ENCODE results near the gene ARIH1.

ARIH1 gene

GRCh38 chr15:72562878-72563277 lies 88.7 kb downstream of the ARIH1 start:
- TF ChIP-seq TOX (CRISPR knock-in tag; IDR thresholded peaks at IDR 0.05; ENCODE audit: borderline replicate concordance) (no peak), ESRRG (CRISPR knock-in tag; IDR thresholded peaks at IDR 0.05) (no peak), CREB5 (CRISPR knock-in tag; IDR thresholded peaks at IDR 0.05; ENCODE audit: low read depth) (no peak), ZNF8 (CRISPR knock-in tag; IDR thresholded peaks at IDR 0.05) (no peak), ZFP3 (CRISPR knock-in tag; IDR thresholded peaks at IDR 0.05) (no peak)

GRCh38 chr15:72564091-72564490 lies 90.0 kb downstream of the ARIH1 start:
- ATAC-seq, result no peak
- TF ChIP-seq POU6F1 (CRISPR knock-in tag; IDR thresholded peaks at IDR 0.05; ENCODE audit: borderline replicate concordance, low read depth) (no peak), ZNF8 (CRISPR knock-in tag; IDR thresholded peaks at IDR 0.05) (no peak), ZNF565 (CRISPR knock-in tag; conservative IDR thresholded peaks at IDR 0.05; ENCODE audit: low read depth) (no peak), RARB (CRISPR knock-in tag; IDR thresholded peaks at IDR 0.05) (no peak), PPARA (CRISPR knock-in tag; IDR thresholded peaks at IDR 0.05; ENCODE audit: borderline replicate concordance) (no peak), BACH2 (CRISPR knock-in tag; IDR thresholded peaks at IDR 0.05; ENCODE audit: borderline replicate concordance) (no peak), TOX (CRISPR knock-in tag; IDR thresholded peaks at IDR 0.05; ENCODE audit: borderline replicate concordance) (no peak)

More at GRCh38 chr15:72562878-72563277, 88.7 kb downstream of the ARIH1 start:
- no peak for ATAC-seq

- TF ChIP-seq CSRNP3 (CRISPR knock-in tag; IDR thresholded peaks at IDR 0.05) (no peak), POU6F1 (CRISPR knock-in tag; IDR thresholded peaks at IDR 0.05; ENCODE audit: borderline replicate concordance, low read depth) (no peak), PATZ1 (CRISPR knock-in tag; IDR thresholded peaks at IDR 0.05; ENCODE audit: borderline replicate concordance) (no peak), PPARA (CRISPR knock-in tag; IDR thresholded peaks at IDR 0.05; ENCODE audit: borderline replicate concordance) (no peak), ZNF565 (CRISPR knock-in tag; conservative IDR thresholded peaks at IDR 0.05; ENCODE audit: low read depth) (no peak)
- ATAC-seq, result no peak
Observed at GRCh38 chr15:72566973-72567372, 92.8 kb downstream of the ARIH1 start.

GRCh38 chr15:72570059-72570458 lies 95.9 kb downstream of the ARIH1 start:
- no peak for ATAC-seq
- no peak for TF ChIP-seq TCF4 (CRISPR knock-in tag; IDR thresholded peaks at IDR 0.05; ENCODE audit: borderline replicate concordance)
- TF ChIP-seq ZC3H10 (CRISPR knock-in tag; IDR thresholded peaks at IDR 0.05), result no peak
- TF ChIP-seq CSRNP3 (CRISPR knock-in tag; IDR thresholded peaks at IDR 0.05), result no peak
- no peak for TF ChIP-seq ZFP3 (CRISPR knock-in tag; IDR thresholded peaks at IDR 0.05)
- TF ChIP-seq OSR1 (CRISPR knock-in tag; IDR thresholded peaks at IDR 0.05), result no peak
- TF ChIP-seq PPARA (CRISPR knock-in tag; IDR thresholded peaks at IDR 0.05; ENCODE audit: borderline replicate concordance), result no peak
- no peak for TF ChIP-seq TSHZ2 (CRISPR knock-in tag; IDR thresholded peaks at IDR 0.05)
- no peak for TF ChIP-seq BACH2 (CRISPR knock-in tag; IDR thresholded peaks at IDR 0.05; ENCODE audit: borderline replicate concordance)
- no peak for TF ChIP-seq CSDC2 (CRISPR knock-in tag; IDR thresholded peaks at IDR 0.05)
- TF ChIP-seq CREB5 (CRISPR knock-in tag; IDR thresholded peaks at IDR 0.05; ENCODE audit: low read depth), result no peak
- no peak for TF ChIP-seq GLIS3 (CRISPR knock-in tag; IDR thresholded peaks at IDR 0.05)
- no peak for TF ChIP-seq ARNTL (CRISPR knock-in tag; IDR thresholded peaks at IDR 0.05; ENCODE audit: borderline replicate concordance, low read depth)
- no peak for TF ChIP-seq RARB (CRISPR knock-in tag; IDR thresholded peaks at IDR 0.05)
- no peak for TF ChIP-seq TOX (CRISPR knock-in tag; IDR thresholded peaks at IDR 0.05; ENCODE audit: borderline replicate concordance)
- no peak for TF ChIP-seq ISL1 (CRISPR knock-in tag; IDR thresholded peaks at IDR 0.05)
